HEK293 (cell line): ENCODE measurements around the gene FIG4.

Experiments used
- CTCF ChIA-PET: fragments of 350-600 bp; formaldehyde crosslinking; extraction: SDS; loops from one replicate; lab custom pipeline; 2021; ENCODE audit warnings: antibody characterized with exemption; lab: Yijun Ruan, JAX
- POLR2A ChIA-PET: fragments of 300-600 bp; formaldehyde crosslinking; extraction: SDS; loops from one replicate; lab custom pipeline; 2020; ENCODE audit warnings: antibody characterized with exemption, inconsistent platforms; lab: Yijun Ruan, JAX
- H3K27ac ChIP-seq: fragments of 200-500 bp; sonication (Bioruptor generic); 2 replicates; pipeline ENCODE4 v1.5.1; 2014; ENCODE audit warnings: low read depth, low read length, control low read depth, inconsistent platforms; ENCODE audit errors: extremely low read depth
- H3K36me3 ChIP-seq, 2 experiments: fragments of 200-500 bp in 1 of 2; sonication (Bioruptor generic) in 1 of 2; 1 replicate in 1 of 2; 2 replicates in 1 of 2; pipeline ENCODE4 v1.5.1; 2014 to 2017; ENCODE audit warnings: inconsistent platforms in 2 of 2, low read length in 2 of 2; ENCODE audit not compliant: control insufficient read depth in 2 of 2, insufficient read depth in 1 of 2
- H3K4me1 ChIP-seq: fragments of 200-500 bp; sonication (Bioruptor generic); 2 replicates; pipeline ENCODE4 v1.5.1; 2014; ENCODE audit warnings: mild to moderate bottlenecking, low read length, inconsistent platforms; ENCODE audit not compliant: control insufficient read depth, insufficient read depth
- H3K4me3 ChIP-seq: 2 replicates; pipeline ENCODE4 v1.5.1; 2011; ENCODE audit warnings: low read depth, mild to moderate bottlenecking, control low read depth, low read length, moderate library complexity
- H3K9me3 ChIP-seq: fragments of 200-500 bp; sonication (Bioruptor generic); 2 replicates; pipeline ENCODE4 v1.5.1; 2014; ENCODE audit warnings: low read depth, low read length, inconsistent platforms; ENCODE audit not compliant: control insufficient read depth, insufficient read depth
- HOXD13 ChIP-seq: sonication (generic); formaldehyde crosslinking; IDR thresholded peaks from 2 replicates; pipeline ENCODE4 v1.8.0; 2022; ENCODE audit warnings: missing genetic modification reagents, borderline replicate concordance
- KLF9 ChIP-seq: fragments of 450-650 bp; formaldehyde crosslinking; IDR thresholded peaks from 2 replicates; pipeline ENCODE4 v1.5.1; 2016; ENCODE audit warnings: missing biosample characterization, missing genetic modification characterization, low read depth
- OSR2 ChIP-seq: fragments of 450-650 bp; formaldehyde crosslinking; IDR thresholded peaks from 2 replicates; pipeline ENCODE4 v1.5.1; 2016; ENCODE audit warnings: missing biosample characterization, missing genetic modification characterization
- PRDM2 ChIP-seq: fragments of 450-650 bp; formaldehyde crosslinking; IDR thresholded peaks from 2 replicates; pipeline ENCODE4 v1.5.1; 2016; ENCODE audit warnings: missing biosample characterization, missing genetic modification characterization, borderline replicate concordance
- SP7 ChIP-seq: fragments of 450-650 bp; formaldehyde crosslinking; IDR thresholded peaks from 2 replicates; pipeline ENCODE4 v1.5.1; 2016; ENCODE audit warnings: missing biosample characterization, missing genetic modification characterization
- YY2 ChIP-seq: fragments of 450-650 bp; formaldehyde crosslinking; IDR thresholded peaks from 2 replicates; pipeline ENCODE4 v1.5.1; 2016; ENCODE audit warnings: missing biosample characterization, missing genetic modification characterization
- ZFP3 ChIP-seq: fragments of 450-650 bp; formaldehyde crosslinking; IDR thresholded peaks from 2 replicates; pipeline ENCODE4 v1.5.1; 2016; ENCODE audit warnings: low read depth, missing biosample characterization, missing genetic modification characterization
- ZNF138 ChIP-seq: fragments of 450-650 bp; formaldehyde crosslinking; IDR thresholded peaks from 2 replicates; pipeline ENCODE4 v1.5.1; 2016; ENCODE audit warnings: missing biosample characterization, missing genetic modification characterization, borderline replicate concordance
- ZNF140 ChIP-seq: fragments of 450-650 bp; formaldehyde crosslinking; IDR thresholded peaks from 2 replicates; pipeline ENCODE4 v1.5.1; 2016; ENCODE audit warnings: missing biosample characterization, missing genetic modification characterization
- ZNF157 ChIP-seq: fragments of 450-650 bp; formaldehyde crosslinking; IDR thresholded peaks from 2 replicates; pipeline ENCODE4 v1.5.1; 2016; ENCODE audit warnings: missing biosample characterization, missing genetic modification characterization
- ZNF184 ChIP-seq: fragments of 450-650 bp; IDR thresholded peaks from 2 replicates; pipeline ENCODE4 v1.5.1; 2018; ENCODE audit warnings: missing biosample characterization, mild to moderate bottlenecking, missing genetic modification characterization
- ZNF214 ChIP-seq: fragments of 450-650 bp; formaldehyde crosslinking; IDR thresholded peaks from 2 replicates; pipeline ENCODE4 v1.5.1; 2017; ENCODE audit warnings: missing biosample characterization, mild to moderate bottlenecking, missing genetic modification characterization, borderline replicate concordance
- ZNF24 ChIP-seq: fragments of 450-650 bp; formaldehyde crosslinking; IDR thresholded peaks from 2 replicates; pipeline ENCODE4 v1.5.1; 2016; ENCODE audit warnings: missing biosample characterization, missing genetic modification characterization
- ZNF416 ChIP-seq: fragments of 450-650 bp; formaldehyde crosslinking; IDR thresholded peaks from 2 replicates; pipeline ENCODE4 v1.5.1; 2016; ENCODE audit warnings: missing biosample characterization, missing genetic modification characterization
- ZNF610 ChIP-seq: fragments of 450-650 bp; formaldehyde crosslinking; IDR thresholded peaks from 2 replicates; pipeline ENCODE4 v1.5.1; 2016; ENCODE audit warnings: missing biosample characterization, missing genetic modification characterization, borderline replicate concordance
- ZNF624 ChIP-seq: fragments of 450-650 bp; formaldehyde crosslinking; IDR thresholded peaks from 2 replicates; pipeline ENCODE4 v1.5.1; 2017; ENCODE audit warnings: missing biosample characterization, missing genetic modification characterization
- TF ChIP-seq, protein P1 (sequence below): fragments of 450-650 bp; formaldehyde crosslinking; IDR thresholded peaks from 2 replicates; pipeline ENCODE4 v1.5.0; 2017; ENCODE audit warnings: missing biosample characterization, missing genetic modification characterization, borderline replicate concordance
- TF ChIP-seq, protein P2 (sequence below): fragments of 450-650 bp; IDR thresholded peaks from 2 replicates; pipeline ENCODE4 v1.5.1; 2018; ENCODE audit warnings: missing biosample characterization, mild to moderate bottlenecking, missing genetic modification characterization
- TF ChIP-seq, protein P3 (sequence below): fragments of 450-650 bp; formaldehyde crosslinking; IDR thresholded peaks from 2 replicates; pipeline ENCODE4 v1.5.1; 2016; ENCODE audit warnings: missing biosample characterization, missing genetic modification characterization
- TF ChIP-seq, protein P4 (sequence below): fragments of 450-650 bp; formaldehyde crosslinking; IDR thresholded peaks from 2 replicates; pipeline ENCODE4 v1.5.1; 2016; ENCODE audit warnings: missing biosample characterization, missing genetic modification characterization

FIG4 gene

DNA sequence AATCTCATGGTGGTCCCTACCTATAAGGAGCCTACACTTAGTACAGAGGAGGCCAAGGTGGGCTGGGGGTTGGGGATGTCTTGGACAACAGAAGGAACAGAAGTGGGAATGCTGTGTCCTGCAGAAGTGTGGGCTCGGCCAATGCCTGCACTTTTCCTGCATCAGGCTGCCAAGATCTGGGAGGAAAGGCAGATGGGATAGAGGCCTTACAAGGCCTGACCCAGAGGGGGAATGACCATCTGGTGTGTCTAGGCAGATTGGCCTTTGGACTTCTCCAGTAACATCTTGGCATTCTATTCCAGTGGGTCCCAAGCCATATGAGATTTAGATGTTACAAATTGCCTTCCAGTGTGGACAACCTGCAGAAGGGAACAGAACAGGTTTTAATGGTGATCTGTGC is 162.3 kb downstream of the FIG4 start:
- CTCF ChIA-PET, result no interaction called here
- H3K27ac ChIP-seq, result no peak overlapping the region

More for the DNA sequence above, 162.3 kb downstream of the FIG4 start:
- POLR2A ChIA-PET, result no interaction called here
- TF ChIP-seq, protein P1, sequence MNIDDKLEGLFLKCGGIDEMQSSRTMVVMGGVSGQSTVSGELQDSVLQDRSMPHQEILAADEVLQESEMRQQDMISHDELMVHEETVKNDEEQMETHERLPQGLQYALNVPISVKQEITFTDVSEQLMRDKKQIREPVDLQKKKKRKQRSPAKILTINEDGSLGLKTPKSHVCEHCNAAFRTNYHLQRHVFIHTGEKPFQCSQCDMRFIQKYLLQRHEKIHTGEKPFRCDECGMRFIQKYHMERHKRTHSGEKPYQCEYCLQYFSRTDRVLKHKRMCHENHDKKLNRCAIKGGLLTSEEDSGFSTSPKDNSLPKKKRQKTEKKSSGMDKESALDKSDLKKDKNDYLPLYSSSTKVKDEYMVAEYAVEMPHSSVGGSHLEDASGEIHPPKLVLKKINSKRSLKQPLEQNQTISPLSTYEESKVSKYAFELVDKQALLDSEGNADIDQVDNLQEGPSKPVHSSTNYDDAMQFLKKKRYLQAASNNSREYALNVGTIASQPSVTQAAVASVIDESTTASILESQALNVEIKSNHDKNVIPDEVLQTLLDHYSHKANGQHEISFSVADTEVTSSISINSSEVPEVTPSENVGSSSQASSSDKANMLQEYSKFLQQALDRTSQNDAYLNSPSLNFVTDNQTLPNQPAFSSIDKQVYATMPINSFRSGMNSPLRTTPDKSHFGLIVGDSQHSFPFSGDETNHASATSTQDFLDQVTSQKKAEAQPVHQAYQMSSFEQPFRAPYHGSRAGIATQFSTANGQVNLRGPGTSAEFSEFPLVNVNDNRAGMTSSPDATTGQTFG (tag by site-specific recombination), result no peak
- TF ChIP-seq OSR2 (tag by site-specific recombination), result no peak
- TF ChIP-seq SP7 (tag by site-specific recombination), result no peak
- TF ChIP-seq ZFP3 (tag by site-specific recombination), result no peak
- no peak for TF ChIP-seq YY2 (tag by site-specific recombination)
- TF ChIP-seq ZNF140 (tag by site-specific recombination), result no peak
- no peak for TF ChIP-seq ZNF416 (tag by site-specific recombination)
- no peak for TF ChIP-seq KLF9
- no peak for TF ChIP-seq ZNF24 (tag by site-specific recombination)
- TF ChIP-seq ZNF610 (tag by site-specific recombination), result no peak
- no peak for TF ChIP-seq ZNF214 (tag by site-specific recombination)
- TF ChIP-seq HOXD13 (CRISPR knock-in tag), result no peak
- TF ChIP-seq ZNF157 (tag by site-specific recombination), result no peak
- TF ChIP-seq ZNF624 (tag by site-specific recombination), result no peak
- TF ChIP-seq ZNF184, result no peak
- no peak for TF ChIP-seq PRDM2 (tag by site-specific recombination)
- TF ChIP-seq ZNF138 (tag by site-specific recombination), result no peak
- TF ChIP-seq, protein P2, sequence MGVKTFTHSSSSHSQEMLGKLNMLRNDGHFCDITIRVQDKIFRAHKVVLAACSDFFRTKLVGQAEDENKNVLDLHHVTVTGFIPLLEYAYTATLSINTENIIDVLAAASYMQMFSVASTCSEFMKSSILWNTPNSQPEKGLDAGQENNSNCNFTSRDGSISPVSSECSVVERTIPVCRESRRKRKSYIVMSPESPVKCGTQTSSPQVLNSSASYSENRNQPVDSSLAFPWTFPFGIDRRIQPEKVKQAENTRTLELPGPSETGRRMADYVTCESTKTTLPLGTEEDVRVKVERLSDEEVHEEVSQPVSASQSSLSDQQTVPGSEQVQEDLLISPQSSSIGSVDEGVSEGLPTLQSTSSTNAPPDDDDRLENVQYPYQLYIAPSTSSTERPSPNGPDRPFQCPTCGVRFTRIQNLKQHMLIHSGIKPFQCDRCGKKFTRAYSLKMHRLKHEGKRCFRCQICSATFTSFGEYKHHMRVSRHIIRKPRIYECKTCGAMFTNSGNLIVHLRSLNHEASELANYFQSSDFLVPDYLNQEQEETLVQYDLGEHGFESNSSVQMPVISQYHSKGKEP (tag by site-specific recombination), result no peak
- TF ChIP-seq, protein P3, sequence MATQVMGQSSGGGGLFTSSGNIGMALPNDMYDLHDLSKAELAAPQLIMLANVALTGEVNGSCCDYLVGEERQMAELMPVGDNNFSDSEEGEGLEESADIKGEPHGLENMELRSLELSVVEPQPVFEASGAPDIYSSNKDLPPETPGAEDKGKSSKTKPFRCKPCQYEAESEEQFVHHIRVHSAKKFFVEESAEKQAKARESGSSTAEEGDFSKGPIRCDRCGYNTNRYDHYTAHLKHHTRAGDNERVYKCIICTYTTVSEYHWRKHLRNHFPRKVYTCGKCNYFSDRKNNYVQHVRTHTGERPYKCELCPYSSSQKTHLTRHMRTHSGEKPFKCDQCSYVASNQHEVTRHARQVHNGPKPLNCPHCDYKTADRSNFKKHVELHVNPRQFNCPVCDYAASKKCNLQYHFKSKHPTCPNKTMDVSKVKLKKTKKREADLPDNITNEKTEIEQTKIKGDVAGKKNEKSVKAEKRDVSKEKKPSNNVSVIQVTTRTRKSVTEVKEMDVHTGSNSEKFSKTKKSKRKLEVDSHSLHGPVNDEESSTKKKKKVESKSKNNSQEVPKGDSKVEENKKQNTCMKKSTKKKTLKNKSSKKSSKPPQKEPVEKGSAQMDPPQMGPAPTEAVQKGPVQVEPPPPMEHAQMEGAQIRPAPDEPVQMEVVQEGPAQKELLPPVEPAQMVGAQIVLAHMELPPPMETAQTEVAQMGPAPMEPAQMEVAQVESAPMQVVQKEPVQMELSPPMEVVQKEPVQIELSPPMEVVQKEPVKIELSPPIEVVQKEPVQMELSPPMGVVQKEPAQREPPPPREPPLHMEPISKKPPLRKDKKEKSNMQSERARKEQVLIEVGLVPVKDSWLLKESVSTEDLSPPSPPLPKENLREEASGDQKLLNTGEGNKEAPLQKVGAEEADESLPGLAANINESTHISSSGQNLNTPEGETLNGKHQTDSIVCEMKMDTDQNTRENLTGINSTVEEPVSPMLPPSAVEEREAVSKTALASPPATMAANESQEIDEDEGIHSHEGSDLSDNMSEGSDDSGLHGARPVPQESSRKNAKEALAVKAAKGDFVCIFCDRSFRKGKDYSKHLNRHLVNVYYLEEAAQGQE (tag by site-specific recombination), result no peak
- TF ChIP-seq, protein P4, sequence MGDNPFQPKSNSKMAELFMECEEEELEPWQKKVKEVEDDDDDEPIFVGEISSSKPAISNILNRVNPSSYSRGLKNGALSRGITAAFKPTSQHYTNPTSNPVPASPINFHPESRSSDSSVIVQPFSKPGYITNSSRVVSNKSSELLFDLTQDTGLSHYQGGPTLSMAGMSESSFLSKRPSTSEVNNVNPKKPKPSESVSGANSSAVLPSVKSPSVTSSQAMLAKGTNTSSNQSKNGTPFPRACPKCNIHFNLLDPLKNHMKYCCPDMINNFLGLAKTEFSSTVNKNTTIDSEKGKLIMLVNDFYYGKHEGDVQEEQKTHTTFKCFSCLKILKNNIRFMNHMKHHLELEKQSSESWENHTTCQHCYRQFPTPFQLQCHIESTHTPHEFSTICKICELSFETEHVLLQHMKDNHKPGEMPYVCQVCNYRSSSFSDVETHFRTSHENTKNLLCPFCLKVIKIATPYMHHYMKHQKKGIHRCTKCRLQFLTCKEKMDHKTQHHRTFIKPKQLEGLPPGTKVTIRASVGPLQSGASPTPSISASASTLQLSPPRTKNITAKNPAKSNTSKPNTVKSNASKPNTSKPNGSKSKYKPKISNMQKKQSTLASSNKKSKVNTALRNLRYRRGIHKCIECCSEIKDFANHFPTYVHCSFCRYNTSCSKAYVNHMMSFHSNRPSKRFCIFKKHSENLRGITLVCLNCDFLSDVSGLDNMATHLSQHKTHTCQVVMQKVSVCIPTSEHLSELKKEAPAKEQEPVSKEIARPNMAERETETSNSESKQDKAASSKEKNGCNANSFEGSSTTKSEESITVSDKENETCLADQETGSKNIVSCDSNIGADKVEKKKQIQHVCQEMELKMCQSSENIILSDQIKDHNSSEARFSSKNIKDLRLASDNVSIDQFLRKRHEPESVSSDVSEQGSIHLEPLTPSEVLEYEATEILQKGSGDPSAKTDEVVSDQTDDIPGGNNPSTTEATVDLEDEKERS (tag by site-specific recombination), result no peak
- H3K36me3 ChIP-seq, result no peaks in the 10 kb centered on the region
- H3K9me3 ChIP-seq, result no peaks in the 10 kb centered on the region
- no peak overlapping the region for H3K4me3 ChIP-seq
- no peaks in the 10 kb centered on the region for H3K4me1 ChIP-seq
